HG02981 (cell line): Measurements from ENCODE around the gene TNNC1.

Source experiments
- ATAC-seq: cut with Tn5 transposase; IDR thresholded peaks from one replicate; pipeline ENCODE4 v1.9.1; 2021; ENCODE audit warnings: mild to moderate bottlenecking, moderate library complexity; ENCODE audit not compliant: unreplicated experiment

TNNC1 gene

GRCh38 chr3:52432691-52433141 lies 21.1 kb downstream of the TNNC1 start:
- no peak for ATAC-seq

DNA sequence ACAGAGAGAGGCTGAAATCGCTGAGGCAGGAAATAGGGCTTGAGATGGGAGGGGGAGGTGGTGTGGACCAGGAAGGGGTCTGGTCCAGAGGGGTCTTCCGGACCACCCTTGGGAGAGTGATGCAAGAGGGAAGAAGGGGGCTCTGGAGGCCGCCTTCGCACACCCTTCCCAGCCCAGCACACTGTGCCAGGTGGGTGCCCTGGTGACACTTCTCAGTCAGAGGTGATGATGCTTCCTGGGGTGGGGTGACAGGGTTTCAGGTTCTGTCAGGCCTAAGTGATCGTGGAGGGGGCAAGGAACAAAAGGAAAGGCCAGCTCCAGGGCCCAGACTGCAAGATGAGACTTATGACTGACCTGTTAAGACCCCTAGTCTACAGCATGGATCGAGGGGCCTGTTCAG lies 21.6 kb downstream of the TNNC1 start:
- no peak for ATAC-seq

DNA sequence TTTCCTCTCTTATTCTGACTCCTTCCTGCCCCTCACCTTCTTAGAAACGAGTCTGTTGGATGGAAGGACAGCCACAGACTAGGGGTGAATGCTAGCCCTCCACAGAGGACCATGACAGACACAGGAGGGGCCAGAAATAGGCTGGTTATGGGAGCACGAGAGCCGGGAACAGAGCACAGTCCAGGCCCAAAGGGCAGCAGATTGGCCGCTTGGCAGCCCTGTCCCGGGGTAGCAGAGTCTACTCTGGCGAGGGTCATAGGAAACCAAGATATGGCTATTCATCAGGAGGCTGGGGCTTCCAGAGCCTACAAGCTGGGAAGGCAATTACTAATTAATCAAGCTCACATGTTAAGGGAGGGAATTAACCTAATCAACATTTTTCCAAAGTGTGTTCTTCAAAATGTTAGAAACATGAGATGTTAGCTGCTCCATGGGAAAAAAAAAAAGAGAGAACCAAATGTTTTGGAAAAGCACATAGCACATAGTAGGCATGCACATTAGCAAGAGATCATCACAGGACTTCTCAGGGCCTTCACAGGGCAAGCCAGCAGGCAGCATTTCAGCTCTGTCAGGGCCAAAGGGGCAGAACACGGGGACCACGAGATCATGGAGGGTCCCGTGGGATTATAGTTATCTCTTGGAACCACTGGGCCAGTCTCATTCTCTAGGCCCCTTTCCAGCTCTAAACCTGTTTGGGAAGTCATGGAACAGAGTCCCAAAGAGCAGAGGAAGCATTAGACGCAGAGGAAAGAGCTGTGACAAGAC lies 22.2 kb downstream of the TNNC1 start:
- no peak for ATAC-seq

DNA sequence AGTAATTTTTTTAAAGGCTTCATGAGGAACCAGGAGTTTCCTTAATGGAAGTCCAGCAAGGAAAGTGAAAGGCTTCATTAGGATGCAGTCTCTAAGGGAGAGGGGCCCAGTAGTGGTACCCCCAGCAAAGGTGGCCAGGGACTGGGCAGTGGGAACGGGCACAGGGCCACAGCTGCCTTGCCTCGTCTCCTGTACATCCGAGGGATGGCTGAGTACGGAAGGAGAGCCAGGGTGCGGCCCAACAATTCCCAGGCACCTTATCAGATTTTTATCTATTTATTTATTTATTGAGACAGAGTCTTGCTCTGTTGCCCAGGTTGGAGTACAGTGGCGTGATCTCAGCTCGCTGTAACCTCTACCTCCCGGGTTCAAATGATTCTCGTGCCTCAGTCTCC lies 23.4 kb downstream of the TNNC1 start:
- no peak for ATAC-seq

- no peak for ATAC-seq
Observed at GRCh38 chr3:52429779-52430415, 23.9 kb downstream of the TNNC1 start.

- ATAC-seq = no peak
Observed at GRCh38 chr3:52429031-52429430, 24.8 kb downstream of the TNNC1 start.

DNA sequence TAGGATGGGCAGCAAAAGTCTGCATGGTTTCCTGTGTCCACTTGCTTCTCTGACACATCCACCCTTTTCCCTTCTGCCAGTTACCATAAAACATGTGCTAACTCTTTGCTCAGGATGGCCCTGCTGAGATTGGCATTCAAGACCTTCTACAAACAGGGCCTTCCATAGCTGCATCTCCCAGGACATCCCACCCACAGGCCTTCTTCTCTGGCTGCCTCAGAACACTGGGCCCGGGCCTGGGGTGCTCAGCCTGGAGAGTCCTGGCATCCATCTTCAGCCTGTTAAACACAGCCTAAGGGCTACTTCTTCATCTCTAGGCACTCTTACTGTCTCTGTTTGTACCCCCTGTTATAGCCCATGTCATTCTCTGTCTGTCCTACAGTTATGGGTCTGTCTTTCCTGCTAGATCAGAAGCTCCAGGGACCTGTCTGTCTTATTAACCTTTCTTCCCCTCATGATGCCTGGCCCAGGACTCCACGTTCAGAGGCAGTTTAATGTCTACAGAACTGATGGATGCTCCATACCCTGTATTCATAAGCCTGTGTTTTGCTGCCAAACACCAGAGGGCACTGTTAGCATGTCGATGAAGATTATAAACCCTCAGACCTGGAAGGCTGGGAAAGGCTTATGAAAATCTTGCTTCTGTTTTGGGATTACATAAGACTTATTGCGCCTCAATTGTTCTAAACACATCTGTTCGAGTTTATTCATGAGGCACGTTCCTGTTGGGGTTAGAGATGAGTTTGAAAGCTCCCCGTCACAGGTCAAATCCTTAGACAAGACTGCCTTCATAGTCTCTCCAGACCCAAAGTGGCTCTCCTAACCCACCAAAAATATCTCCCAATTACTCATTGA lies 25.5 kb downstream of the TNNC1 start:
- ATAC-seq = no peak

DNA sequence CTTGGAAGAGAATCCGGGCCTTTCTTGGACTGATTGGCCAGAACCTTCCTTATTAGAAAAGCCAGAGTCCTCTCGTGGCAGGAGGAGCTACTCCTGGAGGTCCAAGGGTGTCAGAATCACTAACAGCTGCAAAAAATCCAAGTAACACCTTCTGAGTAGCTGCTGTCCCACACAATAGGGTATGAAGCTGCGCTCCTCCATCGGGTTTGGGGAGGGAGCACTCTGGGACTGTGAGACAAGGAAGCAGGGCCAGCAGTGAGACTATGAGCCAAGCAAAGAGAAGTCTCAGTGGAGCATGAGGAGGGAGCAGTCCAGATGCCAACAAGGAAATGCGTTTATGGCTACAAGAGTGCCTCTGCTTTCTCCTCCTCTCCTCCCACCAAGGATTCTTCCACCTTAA lies 30.7 kb downstream of the TNNC1 start:
- ATAC-seq = no peak

GRCh38 chr3:52422669-52423068 lies 31.2 kb downstream of the TNNC1 start:
- no peak for ATAC-seq

DNA sequence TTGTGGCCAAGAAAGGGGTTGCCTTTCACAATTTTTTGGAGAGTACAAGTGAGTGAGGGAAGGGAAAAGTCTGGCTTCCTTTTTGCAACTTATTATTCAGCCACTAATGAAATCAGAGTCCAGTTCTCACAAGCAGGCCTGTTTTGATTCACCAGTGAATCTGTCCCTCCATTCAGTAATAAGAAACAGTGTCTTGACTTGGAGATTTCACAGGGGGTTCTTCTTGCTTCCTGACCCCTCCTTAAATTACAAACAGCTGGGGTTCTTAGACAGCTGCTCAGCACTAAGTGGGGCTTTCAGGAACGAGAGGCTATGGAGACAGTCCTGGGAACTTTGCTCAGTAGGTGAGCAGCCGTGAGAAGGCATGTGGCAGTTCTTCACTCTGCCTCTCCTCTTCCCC lies 33.5 kb downstream of the TNNC1 start:
- ATAC-seq = no peak

- ATAC-seq = no peak
Observed at GRCh38 chr3:52415800-52416199, 38.0 kb downstream of the TNNC1 start.

- no peak for ATAC-seq
Observed at GRCh38 chr3:52408466-52408865, 45.4 kb downstream of the TNNC1 start.

DNA sequence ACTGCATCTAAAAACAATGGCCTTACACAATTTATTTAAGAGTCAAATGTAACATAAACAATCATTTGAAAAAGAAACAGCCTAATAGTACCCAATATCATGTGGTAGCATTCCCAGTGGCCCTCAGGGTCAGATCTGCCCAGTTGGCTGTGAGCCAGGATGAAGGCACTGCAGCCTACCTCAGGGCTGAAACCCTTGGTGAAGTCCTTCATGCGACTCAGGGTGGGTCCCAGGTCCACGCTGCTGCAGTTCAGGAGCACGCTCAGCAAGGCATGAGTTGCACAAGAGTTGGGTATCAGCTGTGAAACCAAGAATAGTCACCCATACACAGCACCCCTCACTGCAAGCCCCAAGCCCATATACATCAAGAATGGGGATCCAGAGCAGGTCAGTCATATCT lies 46.1 kb downstream of the TNNC1 start:
- no peak for ATAC-seq

GRCh38 chr3:52406791-52407510 lies 46.9 kb downstream of the TNNC1 start:
- ATAC-seq = no peak

DNA sequence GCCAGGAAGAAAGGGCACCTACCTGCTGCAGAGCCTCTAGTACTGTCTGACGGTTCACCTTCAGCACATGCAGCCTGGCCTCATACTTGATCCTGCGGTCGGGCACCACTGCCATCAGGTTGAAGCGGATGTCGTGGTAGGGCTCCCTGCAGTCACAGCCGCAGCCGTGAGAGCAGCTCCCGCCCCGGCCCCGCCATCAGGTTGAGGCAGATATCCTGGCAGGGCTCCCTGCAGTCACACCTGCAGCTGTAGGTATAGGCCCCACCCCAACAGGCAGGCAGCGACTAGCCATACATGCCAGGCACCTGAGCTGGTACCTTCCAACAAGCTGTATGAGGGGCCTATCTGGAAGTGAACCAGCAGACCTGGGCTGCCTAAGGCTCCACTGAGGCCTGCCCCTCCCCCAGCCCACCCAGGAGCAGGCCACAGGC lies 47.6 kb downstream of the TNNC1 start:
- ATAC-seq = no peak

DNA sequence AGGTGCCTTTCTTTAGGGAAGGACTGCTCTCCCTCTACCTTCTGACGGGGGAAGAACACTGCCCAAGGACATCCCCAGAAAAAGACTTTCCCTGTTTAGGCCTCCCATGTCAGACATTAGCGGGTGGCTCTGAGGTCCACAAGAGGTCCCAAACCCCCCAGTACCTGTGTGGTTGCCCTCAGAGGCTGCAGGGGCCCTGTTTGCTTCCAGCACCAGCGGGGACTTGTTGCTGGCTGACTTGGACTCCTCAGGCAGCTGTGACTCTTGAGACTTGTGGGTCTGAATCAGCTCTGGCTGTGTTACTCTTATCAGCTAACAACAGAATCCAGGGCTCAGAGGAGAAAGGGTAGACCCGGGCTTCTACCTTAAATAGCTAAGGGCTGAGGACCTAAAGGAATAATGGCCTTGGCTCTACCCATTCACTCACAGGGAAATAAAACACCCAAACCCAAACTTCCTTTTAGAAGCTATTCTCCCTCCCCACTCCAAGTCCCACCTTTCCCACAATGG lies 48.2 kb downstream of the TNNC1 start:
- no peak for ATAC-seq

DNA sequence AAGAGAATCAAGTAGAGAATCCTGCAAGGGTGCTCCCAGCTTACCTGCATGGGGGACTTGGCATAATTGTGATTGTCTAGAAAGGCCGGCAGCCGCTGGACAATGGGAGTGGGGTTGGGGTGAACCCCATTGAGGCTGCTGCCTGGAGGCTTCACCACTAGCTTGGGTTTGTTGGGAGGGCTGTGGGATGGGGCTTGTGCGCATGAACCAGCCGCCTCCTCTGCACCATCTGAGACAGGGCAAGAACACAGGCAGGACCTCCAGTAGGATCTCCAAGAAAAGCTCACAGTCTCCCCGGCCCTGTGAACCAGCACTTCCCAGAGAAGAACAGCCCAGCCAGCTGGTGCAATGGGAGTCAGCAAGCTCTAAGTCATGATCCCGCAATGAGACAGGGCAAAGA lies 48.8 kb downstream of the TNNC1 start:
- ATAC-seq = no peak

GRCh38 chr3:52404391-52404790 lies 49.5 kb downstream of the TNNC1 start:
- no peak for ATAC-seq

DNA sequence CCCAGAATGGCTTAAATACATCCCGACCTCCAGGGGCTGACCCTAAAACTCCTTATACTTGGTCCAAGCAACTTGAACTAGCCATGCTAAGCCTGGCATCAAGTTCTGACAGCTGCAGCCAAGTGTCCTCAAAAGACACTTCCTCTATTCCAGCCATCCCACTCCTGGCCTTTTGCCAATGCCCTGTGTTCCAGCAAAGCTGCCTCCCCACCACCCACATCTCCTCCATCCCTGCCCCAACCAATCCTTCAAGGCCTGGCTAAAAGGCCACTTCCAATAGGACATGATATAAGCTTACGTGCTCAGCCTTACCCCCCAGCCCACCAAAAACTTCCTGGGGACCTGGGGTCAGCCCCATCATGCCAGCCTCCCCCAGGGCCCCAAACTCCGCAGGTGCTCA lies 49.9 kb downstream of the TNNC1 start:
- no peak for ATAC-seq

- no peak for ATAC-seq
Observed at GRCh38 chr3:52403271-52403841, 50.5 kb downstream of the TNNC1 start.
